HG03103 (cell line): ENCODE results near the gene KIAA0513.
"Not testable (repeated sequence)": the region's sequence is repeated elsewhere in the genome, so short reads cannot be mapped to it uniquely, and the experiment has no call there.

Source experiments
- ATAC-seq: cut with Tn5 transposase; IDR thresholded peaks from one replicate; pipeline ENCODE4 v1.9.1; 2021; ENCODE audit warnings: low read depth; ENCODE audit not compliant: unreplicated experiment

The KIAA0513 gene

DNA sequence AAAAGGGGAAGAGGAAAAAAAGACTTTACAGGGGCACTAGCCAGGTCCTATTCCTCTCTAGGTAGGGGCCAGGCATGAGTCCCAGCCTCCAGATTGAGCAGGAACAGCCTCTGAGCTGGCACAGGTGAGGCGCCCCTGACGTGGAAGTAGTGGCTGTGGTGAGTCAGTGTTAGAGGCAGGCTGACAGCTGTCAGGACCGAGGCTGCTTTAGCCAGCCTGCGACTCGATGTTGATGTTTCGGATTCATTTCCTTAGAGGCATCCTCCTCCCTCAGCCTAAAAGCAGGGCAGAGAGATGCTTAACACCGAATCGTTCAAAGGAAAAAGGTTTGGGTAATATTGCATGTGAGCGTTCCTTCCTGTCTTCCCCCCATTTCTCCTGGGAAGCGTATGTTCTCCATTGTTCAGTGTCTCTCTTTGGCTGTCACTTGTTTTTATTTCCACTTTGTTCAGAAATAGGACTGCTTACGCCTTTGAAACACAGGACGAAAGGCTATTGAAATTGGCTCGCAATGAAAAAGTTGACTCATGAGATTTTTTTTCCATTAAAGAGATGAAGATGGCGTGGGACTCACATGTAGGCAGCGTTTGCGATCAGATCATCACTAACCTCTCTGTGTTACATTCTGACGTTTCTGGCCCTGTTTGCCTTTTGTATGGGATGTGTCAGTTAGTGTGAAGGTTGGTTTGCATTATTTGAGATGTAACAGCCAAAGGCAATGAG lies 1.3 kb downstream of the KIAA0513 start:
- no peak for ATAC-seq

DNA sequence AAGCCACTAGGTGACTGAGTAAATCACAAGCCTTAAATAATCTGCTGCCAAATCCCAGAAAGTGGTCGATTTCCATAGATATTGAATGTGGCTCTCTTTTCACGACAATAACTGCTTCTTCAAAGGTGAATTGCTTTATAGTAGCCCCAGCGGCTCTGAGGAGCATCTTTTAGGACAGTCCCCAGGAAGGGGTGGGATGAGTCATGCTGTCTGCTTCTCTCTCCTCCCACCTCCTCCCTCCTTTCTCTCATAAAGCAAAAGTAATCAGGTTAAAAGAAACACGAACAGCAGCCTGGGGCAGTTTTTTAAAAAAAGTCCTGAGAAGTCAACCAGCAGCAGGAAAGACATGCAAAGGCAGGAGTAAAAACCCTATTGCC lies 1.8 kb downstream of the KIAA0513 start:
- no peak for ATAC-seq

DNA sequence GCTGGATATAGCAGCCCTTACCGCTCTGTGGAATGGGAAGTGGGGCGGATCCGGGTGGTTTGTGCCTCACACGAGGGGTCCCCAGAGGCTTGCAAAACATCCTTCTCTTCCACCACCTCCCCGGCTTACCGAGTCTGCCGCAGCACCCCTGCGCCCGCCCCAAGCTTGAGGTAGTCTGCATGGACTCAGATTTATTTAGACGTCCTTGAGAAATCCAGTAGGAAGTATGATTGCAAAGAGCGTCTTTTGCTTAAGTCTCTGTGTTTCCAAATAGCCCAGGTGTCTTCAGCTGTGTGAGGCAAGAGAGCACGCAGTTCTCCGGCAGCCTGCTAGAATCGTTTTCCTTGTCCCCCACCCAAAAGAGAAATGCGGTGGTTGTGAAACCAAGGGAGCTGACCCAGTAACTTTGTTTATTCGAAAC lies 2.4 kb downstream of the KIAA0513 start:
- ATAC-seq: no peak

DNA sequence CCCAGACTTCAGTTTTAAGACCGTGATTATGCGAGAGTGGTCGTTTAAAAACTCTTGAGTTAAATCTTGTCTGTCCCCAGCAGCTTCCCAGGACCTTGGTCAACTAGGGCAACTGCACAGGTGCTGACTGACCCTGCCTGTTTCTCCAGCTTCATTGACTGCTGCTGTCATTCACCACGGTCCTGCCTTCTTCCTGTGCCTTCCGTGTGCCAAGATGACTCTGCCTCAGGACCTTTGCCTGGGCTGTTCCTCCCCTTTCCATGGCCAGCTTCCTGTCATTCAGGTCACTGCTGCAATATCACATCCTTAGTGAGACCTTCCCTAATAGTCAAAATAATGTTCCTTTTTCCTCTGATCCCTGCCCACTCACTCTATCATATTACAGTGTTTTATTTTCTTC lies 3.9 kb downstream of the KIAA0513 start:
- no peak for ATAC-seq

DNA sequence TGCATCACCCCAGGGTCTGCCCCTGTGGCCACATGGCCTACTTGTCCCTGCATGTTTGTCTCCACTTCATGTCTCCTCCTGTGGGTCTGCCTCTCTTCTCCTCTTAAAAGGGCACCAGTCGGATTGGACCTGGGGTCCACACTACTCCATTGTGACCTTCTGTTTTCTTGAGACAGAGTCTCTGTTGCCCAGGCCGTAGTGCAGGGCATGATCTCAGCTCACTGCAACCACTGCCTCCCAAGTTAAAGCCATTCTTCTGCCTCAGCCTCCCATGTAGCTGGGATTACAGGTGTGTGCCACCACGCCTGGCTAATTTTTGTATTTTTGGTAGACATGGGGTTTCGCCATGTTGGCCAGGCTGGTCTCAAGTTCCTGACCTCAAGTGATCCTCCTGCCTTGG lies 4.6 kb downstream of the KIAA0513 start:
- not testable (repeated sequence) for ATAC-seq

DNA sequence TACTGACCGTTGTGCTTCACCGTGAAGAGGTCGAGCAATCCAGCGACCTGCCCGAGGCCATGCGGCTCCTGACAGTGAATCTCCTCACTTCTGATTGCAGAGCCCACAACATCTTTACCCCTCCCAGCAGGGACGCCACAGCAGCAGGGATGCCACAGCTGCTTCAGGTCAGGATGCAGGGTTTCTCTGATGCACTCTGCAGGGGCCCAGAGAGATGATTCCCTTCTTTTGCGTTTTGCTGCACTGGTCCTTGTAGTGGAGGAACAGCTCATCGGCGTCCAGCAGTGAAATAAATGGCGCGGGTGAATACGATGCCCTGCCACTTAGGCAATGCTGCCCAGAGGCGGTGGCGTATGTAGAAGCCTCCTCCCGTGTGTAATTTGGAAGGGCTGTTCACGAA lies 5.6 kb downstream of the KIAA0513 start:
- ATAC-seq: no peak

DNA sequence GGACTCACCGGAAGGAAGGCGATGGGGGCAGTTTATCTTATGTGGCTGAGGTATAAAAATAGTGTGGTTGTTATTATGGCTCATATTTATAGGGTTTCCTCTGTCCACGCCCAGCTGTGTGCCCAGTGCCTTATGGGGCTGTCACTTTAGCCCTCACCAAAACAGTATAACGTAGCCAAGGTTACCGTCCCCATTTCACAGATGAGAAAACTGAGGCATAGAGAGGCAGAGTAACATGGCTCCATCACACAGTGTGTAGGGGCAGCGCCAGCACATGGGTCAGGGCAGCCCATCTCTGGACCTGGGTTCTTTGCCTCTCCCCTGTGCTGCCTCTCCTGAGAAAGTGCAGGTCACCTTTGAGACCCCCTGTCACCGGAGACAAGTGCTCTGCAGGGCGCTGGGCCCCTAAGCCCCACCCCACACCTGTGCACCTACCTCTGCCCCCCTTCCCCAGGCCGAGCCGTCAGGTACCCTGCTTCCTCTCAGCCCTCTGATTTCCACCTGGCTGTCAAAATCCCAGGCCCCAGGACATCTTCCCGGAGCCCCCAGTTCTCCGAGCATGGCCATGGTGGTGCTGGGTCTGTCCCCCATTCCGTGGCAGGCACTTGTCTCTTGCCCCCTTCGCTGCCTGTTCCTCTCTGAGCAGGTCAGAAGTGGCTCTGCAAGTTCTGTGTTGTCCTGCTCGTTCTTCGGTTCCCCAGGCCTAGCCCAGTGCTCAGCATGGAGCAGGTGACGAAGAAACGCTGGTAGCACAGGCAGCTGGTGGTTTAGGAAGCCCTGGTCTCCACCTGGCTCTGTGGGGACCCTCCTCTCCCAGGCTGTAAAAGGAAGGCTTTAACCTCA lies 7.2 kb downstream of the KIAA0513 start:
- ATAC-seq: no peak

DNA sequence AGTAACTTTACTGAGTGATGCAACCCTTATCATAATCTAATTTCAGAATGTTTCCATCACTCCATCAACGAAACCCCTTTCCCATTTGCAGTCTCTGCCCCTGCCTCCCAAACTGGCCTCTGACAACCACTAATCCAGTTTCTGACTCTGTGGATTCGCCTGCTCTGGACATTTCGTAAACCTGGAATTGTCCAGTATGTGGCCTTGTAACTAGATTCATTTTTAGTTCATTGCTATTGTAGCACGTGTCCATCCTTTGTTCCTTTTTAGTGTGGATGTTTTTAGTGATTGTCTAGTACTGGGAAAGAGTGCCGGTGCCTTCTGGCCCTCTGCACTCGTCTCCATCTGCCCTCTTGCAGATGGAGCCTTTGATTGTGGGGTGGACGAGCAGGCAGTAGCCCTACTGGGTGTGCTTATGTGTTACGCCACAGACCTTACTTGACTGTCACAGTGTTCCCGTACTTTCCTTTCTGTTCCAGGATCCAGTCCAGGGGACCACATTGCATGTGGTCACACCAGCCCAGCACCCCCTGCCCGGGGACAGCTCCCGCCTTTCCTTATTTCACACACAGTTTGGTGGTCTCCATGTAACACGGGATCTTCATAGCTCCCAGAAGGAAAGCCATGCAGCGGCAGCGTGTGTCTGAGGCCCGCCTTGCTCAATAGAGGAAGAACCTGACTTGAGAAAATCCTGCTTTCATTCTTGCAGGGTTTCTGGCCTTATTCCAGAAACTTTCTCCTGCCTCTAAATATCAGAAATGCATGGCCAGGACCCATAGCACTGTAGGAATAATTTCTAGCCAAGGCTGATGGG lies 8.8 kb downstream of the KIAA0513 start:
- ATAC-seq: no peak

DNA sequence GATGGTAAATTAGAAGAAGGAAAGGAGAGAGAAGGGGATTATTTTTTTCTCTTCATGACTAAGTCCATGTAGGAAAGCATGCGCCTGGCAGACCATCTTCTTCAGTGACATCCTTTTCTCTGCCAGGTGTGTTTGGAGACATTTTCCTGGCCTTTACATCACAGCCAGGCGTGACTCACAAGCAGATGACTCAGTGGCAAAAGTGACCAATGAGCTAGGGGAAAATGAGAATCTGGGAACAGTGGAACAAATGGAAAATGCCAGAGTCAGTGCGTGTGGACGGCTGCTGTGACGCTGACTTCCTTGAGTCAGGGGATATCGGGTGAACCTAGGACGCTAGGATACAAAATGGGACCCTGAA lies 9.4 kb downstream of the KIAA0513 start:
- no peak for ATAC-seq

DNA sequence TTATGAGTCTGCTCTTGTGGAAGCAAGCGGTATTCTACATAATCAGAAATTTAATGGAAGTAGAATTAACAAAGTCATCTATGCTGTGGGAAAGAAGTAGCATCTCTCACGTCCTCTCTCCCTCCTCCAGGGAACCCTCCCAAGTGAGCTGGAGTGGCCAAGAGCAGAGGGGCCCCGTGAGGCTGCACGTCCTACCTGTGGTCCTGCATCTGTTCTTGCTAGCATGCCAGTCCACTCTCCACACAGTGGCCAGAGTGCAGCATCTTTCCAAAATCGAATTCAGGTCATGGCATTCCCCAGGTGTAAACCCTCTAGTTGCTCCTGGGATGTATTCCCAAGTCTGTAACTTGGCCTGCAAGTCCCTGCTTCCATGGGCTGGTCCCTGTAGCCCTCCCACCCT lies 10.1 kb downstream of the KIAA0513 start:
- no peak for ATAC-seq

DNA sequence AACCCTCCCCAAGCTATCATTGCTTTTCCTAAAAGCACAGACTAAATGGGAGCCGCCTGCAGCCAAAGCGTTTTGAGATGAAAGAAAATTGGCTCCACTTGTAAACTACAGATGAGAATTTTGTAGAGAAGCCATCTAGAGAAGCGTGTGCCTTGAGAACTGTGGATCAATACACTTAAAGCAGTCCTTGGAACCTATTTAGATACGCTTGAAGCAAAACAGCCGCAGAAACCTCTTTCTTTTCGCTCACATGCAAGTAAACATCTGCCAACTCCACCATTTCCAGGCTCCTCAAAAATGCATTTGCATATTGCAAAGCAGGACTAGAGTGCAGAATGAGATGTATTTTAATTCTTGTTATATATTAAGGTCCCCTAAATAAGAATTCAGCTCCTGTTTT lies 13.1 kb downstream of the KIAA0513 start:
- ATAC-seq: no peak

DNA sequence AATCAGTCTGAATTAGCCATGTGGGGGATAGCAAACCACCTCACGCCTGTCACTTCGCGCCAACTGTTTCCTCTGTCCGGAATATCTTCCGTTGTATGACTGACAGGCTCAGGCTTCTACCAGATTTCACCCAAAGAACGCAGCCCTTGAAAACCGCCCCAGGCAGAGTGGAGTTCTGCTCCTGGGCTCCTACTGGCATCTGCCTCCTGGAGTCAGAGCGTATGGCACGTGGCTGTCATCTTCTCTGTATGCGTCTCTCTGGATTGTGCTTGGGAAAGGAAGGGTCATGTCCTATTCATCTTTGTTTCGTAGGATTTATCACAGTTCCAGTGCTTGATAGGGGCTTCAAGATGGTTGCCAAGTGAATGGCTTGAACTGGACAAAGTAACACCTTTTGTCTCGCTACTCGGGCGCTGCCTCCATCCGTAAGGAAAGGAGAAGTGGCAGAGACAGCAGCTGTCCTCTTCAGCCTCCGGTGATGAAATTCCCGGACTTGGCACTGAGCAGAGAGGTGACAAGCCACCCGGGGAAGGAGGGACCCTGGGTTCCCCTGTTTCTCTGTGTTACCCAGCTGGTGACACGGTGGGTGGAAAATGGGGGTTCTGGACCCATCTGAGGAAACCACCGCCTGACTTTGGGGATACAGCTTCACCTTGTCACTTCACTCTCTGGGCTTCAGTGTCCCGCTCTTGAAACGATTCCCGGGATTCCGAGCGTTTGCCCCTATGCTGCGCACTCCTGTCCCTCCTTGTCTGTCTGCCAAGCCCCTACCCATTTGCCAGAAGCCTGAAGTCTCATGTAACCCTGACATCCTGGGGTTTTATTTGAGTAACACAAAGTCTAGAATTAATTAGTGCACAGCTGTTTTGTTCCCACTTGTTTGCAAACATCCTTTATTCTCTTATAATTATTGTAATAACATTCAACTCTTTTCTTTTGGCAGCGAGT lies 13.9 kb downstream of the KIAA0513 start:
- no peak for ATAC-seq

DNA sequence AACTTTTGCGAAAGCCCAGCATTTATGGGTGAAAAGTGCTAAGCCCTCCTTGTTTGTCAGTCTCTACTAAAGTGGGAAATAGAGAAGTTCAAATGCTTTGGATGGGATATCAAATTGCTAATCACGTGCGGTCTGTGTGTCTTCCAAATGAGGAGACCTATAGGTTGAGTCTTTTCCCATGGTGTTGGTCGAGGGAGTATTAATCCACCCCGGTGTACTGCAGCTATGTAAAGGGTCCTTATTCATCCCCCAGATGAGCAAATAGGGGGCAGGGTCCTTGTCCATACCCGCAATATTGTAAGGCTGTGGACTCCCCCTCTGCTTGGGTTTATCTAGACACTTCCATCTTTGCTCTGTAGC lies 14.6 kb downstream of the KIAA0513 start:
- no peak for ATAC-seq

DNA sequence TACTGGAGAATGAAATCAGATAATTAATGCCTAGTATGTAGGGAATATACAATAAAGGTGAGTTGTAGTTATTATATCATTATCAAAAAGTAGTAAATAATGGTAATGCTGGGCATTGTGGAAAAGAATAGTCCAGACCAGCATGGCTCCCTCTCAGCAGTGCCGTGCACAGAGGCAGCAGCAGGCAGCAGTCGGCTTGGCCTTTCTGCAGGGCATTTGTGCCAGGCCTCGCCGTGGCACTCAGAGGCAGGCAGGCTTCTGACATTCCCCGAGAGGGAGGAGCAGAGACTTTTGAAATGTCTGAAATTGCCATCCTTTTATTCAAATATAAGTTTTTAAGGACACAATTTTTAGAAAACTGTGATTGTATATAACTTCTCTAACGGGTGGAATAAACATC lies 15.0 kb downstream of the KIAA0513 start:
- ATAC-seq: no peak

DNA sequence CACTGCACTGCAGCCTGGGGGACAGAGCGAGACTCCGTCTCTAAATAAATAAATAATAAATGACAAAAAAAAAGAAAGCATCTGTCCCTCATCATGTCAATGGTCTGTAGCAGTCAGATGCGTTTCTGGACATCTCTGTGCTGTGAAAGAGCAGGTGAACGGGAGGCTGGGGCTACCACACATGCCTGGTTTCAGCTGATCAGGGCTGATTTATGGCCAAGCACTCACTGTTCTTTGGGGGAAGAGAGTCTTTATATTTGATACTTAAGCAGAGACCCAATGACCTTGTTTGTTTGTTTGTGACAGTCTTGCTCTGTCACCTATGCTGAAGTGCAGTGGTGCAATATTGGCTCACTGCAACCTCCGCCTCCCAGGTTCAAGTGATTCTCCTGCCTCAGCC lies 17.5 kb downstream of the KIAA0513 start:
- ATAC-seq: no peak

DNA sequence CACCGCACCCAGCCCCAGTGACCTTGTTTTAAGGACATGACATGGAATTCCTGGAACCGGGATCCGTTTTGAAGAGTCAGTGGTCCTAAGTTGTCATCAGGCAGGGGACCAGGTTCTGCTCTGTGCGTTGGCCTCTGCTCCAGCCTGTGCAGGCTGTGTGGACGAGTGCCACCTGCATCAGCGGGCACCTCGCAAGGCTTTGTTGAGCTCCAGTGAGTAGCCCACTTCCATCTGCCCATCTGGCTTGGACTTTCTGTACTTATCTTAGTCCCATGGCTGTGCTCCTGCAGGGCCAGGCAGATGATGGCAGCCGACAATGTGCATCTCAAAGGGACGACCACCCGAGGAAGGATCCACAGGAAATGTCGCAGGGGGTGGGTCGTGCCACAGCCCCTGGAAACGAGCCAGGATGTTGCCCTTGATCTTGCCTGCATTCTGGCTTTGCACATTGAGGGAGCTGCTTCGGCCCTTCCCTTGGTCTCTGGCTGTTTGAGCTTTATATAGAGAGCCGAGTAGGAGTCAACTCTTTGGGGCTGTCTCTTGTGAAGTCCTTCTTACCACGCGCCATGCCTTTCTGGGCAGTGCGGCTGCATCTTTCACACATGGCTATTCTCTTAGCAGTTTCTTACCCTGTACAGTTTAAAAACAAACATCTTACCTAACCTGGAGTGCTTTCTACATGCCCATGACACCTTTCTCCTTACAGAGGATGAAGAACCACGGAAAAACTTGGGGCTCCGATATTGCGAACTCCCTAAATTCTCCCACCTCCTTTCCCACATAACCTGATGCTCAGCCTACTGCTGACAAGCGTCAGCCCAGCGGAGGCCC lies 18.3 kb downstream of the KIAA0513 start:
- ATAC-seq: no peak

DNA sequence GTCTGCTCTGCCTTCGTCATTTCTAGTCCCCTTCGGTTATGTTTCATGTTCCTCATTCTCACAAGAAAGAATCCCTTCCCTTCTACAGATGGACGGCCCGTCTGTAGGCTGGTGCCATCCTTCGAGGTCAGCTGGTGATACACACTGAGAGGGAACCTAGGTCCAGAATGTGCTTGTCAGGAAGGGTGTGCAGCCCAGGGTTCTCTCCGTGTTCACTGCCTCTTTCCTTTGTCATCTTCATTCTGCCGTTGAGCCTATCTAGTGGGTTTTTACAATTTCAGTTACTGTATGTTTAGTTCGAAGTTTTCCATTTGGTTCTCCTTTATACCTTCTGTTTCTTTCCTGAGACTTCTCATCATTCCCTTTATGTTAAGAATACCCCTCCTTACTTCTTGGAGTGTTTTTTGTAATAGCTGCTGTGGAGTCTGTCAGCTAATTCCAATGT lies 18.9 kb downstream of the KIAA0513 start:
- no peak for ATAC-seq

DNA sequence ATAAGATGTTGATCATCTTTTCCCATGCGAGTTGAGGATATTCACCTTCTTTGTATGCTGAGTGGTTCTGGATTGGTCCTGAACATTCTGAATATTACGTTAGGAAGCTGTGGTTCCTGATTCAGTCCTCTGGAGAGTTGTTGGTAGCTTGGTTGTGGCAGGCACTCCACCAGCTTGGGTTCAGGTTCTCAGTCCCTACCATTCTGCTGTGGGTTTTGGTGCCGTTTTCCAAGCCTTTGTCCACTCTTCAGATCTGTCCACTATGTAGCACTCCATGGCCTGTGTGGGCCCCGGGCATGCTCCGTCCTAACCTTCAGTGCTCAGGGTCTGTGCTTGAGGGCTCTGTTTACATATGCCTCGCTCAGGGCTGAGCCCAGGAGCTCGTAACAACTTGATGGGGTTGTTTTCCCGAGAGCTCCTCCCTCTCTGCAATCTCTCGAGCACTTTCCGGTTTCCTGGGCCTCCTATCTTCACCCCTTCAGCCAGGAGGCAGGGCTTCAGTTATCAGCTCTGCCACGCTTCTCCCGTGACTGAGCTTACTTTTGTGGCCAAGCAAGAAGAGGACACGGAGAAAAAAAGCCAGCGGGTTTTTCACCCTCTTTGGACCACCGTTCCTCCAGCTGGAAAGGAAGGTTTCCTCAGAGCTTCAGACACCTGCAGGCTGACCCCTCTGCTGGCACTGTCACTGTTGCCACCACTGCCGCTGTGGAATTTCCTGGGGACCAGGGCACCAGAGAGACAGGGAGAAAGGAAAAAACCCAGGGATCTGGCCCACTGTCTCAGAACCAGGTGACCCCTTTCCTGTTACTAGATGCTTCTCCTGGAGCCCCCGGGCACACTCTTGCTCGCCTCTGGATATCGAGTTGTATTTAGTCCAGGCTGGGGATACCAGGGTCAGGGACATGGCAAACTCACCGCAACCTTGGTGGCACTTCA lies 19.6 kb downstream of the KIAA0513 start:
- no peak for ATAC-seq
